DND-41 (cell line): ENCODE results near the gene ELN.

Experiments used
- ATAC-seq: fragments of 200-7000 bp; cut with Tn5 transposase; 3 replicates; pipeline ENCODE4 v1.9.1; 2021; ENCODE audit warnings: low read depth; ENCODE audit not compliant: insufficient read depth
- DNase-seq: peaks from one replicate; pipeline ENCODE4 v3.0.0-alpha.2; 2020
- H2AFZ ChIP-seq: 2 replicates; pipeline ENCODE4 v1.6.0; 2012; ENCODE audit warnings: low read depth, low read length
- H3K27ac ChIP-seq: 2 replicates; pipeline ENCODE4 v1.5.1; 2012; ENCODE audit warnings: low read length, inconsistent platforms
- H3K27me3 ChIP-seq: fragments of 200-600 bp; sonication (generic); 2 replicates; pipeline ENCODE4 v1.6.0; 2012; ENCODE audit warnings: low read length, mild to moderate bottlenecking, inconsistent platforms; ENCODE audit not compliant: insufficient read depth, poor library complexity
- H3K36me3 ChIP-seq: 2 replicates; pipeline ENCODE4 v1.5.1; 2012; ENCODE audit warnings: low read length, inconsistent platforms; ENCODE audit not compliant: insufficient read depth
- H3K4me1 ChIP-seq: 2 replicates; pipeline ENCODE4 v1.5.1; 2012; ENCODE audit warnings: mild to moderate bottlenecking, low read length; ENCODE audit not compliant: insufficient read depth
- H3K4me2 ChIP-seq: 2 replicates; pipeline ENCODE4 v1.6.0; 2012; ENCODE audit warnings: mild to moderate bottlenecking, moderate library complexity, low read length, inconsistent platforms; ENCODE audit not compliant: insufficient read depth
- H3K4me3 ChIP-seq, 2 experiments: fragments of 200-600 bp in 1 of 2; shearing (Covaris generic) in 1 of 2; 2 replicates each; pipeline ENCODE4 v1.5.1; 2012 to 2016; ENCODE audit warnings: inconsistent platforms in 2 of 2, low read length in 2 of 2, mild to moderate bottlenecking in 2 of 2, low read depth in 1 of 2, moderate library complexity in 1 of 2
- H3K79me2 ChIP-seq: 2 replicates; pipeline ENCODE4 v1.6.0; 2012; ENCODE audit warnings: low read length, inconsistent platforms; ENCODE audit not compliant: insufficient read depth
- H3K9ac ChIP-seq: 2 replicates; pipeline ENCODE4 v1.6.0; 2012; ENCODE audit warnings: low read depth, mild to moderate bottlenecking, inconsistent platforms, low read length, moderate library complexity
- H3K9me3 ChIP-seq: 2 replicates; pipeline ENCODE4 v1.5.1; 2012; ENCODE audit warnings: low read length, moderate library complexity, mild to moderate bottlenecking, inconsistent platforms; ENCODE audit not compliant: insufficient read depth, severe bottlenecking
- H4K20me1 ChIP-seq: 2 replicates; pipeline ENCODE4 v1.6.0; 2012; ENCODE audit warnings: low read length; ENCODE audit not compliant: insufficient read depth
- CTCF ChIP-seq: IDR thresholded peaks from 2 replicates; pipeline ENCODE4 v1.5.1; 2012; ENCODE audit warnings: borderline replicate concordance, low read length, moderate library complexity, mild to moderate bottlenecking; ENCODE audit not compliant: poor library complexity, severe bottlenecking; ENCODE audit errors: extremely low read depth
- EZH2 ChIP-seq: IDR thresholded peaks from 3 replicates; pipeline ENCODE4 v1.6.1; 2012; ENCODE audit warnings: borderline replicate concordance, low read depth, mild to moderate bottlenecking, moderate library complexity, low read length, inconsistent platforms; ENCODE audit not compliant: severe bottlenecking

The ELN gene

GRCh38 chr7:74071121-74071520, 43.1 kb downstream of the ELN start:
- no peaks in the 10 kb centered on the region for H3K36me3 ChIP-seq
- no peaks in the 10 kb centered on the region for H3K27me3 ChIP-seq
- H3K79me2 ChIP-seq, result no peaks in the 10 kb centered on the region
- TF ChIP-seq CTCF, result no peak
- no peak for TF ChIP-seq EZH2
- H3K9me3 ChIP-seq, result no peaks in the 10 kb centered on the region
- no peak overlapping the region for H2AFZ ChIP-seq
- DNase-seq (no peak), ATAC-seq (no peak)
- no peak overlapping the region for H3K9ac ChIP-seq
- H4K20me1 ChIP-seq, result no peaks in the 10 kb centered on the region
- H3K4me1 ChIP-seq, result peaks cover 4% of the 10 kb centered on the region
- no peak overlapping the region for H3K4me2 ChIP-seq
- no peak overlapping the region for H3K27ac ChIP-seq
- no peak overlapping the region for H3K4me3 ChIP-seq

- ATAC-seq, result no peak
- Histone ChIP-seq H3K79me2 (no peaks in the 10 kb centered on the region), H3K9me3 (no peaks in the 10 kb centered on the region), H3K27me3 (no peaks in the 10 kb centered on the region), H3K36me3 (no peaks in the 10 kb centered on the region), H3K4me2 (no peak overlapping the region), H2AFZ (no peak overlapping the region), H3K27ac (no peak overlapping the region), H3K4me1 (no peaks in the 10 kb centered on the region), H4K20me1 (no peaks in the 10 kb centered on the region), H3K4me3 (no peak overlapping the region), H3K9ac (no peak overlapping the region)
- DNase-seq, result no peak
- TF ChIP-seq EZH2, result no peak
- no peak for TF ChIP-seq CTCF
Observed at GRCh38 chr7:74074770-74075169, 46.8 kb downstream of the ELN start.

- ATAC-seq (no peak), DNase-seq (no peak)
- no peak overlapping the region for H3K4me2 ChIP-seq
- no peak overlapping the region for H3K9ac ChIP-seq
- no peak overlapping the region for H3K27ac ChIP-seq
- no peaks in the 10 kb centered on the region for H3K79me2 ChIP-seq
- H3K9me3 ChIP-seq, result no peaks in the 10 kb centered on the region
- H4K20me1 ChIP-seq, result no peaks in the 10 kb centered on the region
- no peak overlapping the region for H2AFZ ChIP-seq
- no peaks in the 10 kb centered on the region for H3K27me3 ChIP-seq
- H3K4me1 ChIP-seq, result peaks cover 9% of the 10 kb centered on the region
- TF ChIP-seq EZH2 (no peak), CTCF (no peak)
- H3K4me3 ChIP-seq, result no peak overlapping the region
- no peaks in the 10 kb centered on the region for H3K36me3 ChIP-seq
Observed at GRCh38 chr7:74078461-74078860, 50.5 kb downstream of the ELN start.

- peak overlapping the region; percentile 86 for H2AFZ ChIP-seq
- H3K36me3 ChIP-seq, result peaks cover 5% of the 10 kb centered on the region
- TF ChIP-seq CTCF (no peak), EZH2 (no peak)
- peak overlapping the region; percentile 90 for H3K4me2 ChIP-seq
- H4K20me1 ChIP-seq, result no peaks in the 10 kb centered on the region
- H3K4me3 ChIP-seq, result peak overlapping the region in 1 of 2 experiments; percentile 62; a peak in 3 of 4 replicates
- ATAC-seq (no peak), DNase-seq (no peak)
- H3K9ac ChIP-seq, result peak overlapping the region; percentile 69
- H3K9me3 ChIP-seq, result no peaks in the 10 kb centered on the region
- H3K27me3 ChIP-seq, result no peaks in the 10 kb centered on the region
- H3K27ac ChIP-seq, result peak overlapping the region; percentile 75
- H3K4me1 ChIP-seq, result peaks cover 21% of the 10 kb centered on the region
- H3K79me2 ChIP-seq, result peaks cover 9% of the 10 kb centered on the region; the same call in 1 of the 2 replicates
Observed at GRCh38 chr7:74082770-74083116, 54.8 kb downstream of the ELN start.
